IMR-90 (cell line): ENCODE measurements around the gene SRCIN1.

Source experiments
- BHLHE40 ChIP-seq: fragments of 150-350 bp; IDR thresholded peaks from 2 replicates; pipeline ENCODE4 v1.6.1; 2016; ENCODE audit warnings: mild to moderate bottlenecking, low read depth, low read length
- FOS ChIP-seq: fragments of 150-350 bp; IDR thresholded peaks from 2 replicates; pipeline ENCODE4 v1.6.1; 2016; ENCODE audit warnings: low read depth, low read length
- MAZ ChIP-seq: IDR thresholded peaks from 2 replicates; pipeline ENCODE4 v1.6.1; 2012; ENCODE audit warnings: low read depth, mild to moderate bottlenecking, low read length, improper control_type of control experiment, moderate library complexity, borderline replicate concordance
- POLR2A ChIP-seq: IDR thresholded peaks from 2 replicates; pipeline ENCODE4 v1.6.1; 2012; ENCODE audit warnings: mild to moderate bottlenecking, low read depth, low read length
- RFX5 ChIP-seq: IDR thresholded peaks from 2 replicates; pipeline ENCODE4 v1.8.0; 2012; ENCODE audit warnings: low read depth, mild to moderate bottlenecking, low read length, moderate library complexity
- SMC3 ChIP-seq: fragments of 150-350 bp; IDR thresholded peaks from 2 replicates; pipeline ENCODE4 v1.6.1; 2016; ENCODE audit warnings: low read depth, mild to moderate bottlenecking, antibody characterized with exemption, low read length, moderate library complexity
- USF2 ChIP-seq: fragments of 150-350 bp; IDR thresholded peaks from 2 replicates; pipeline ENCODE4 v1.6.1; 2017; ENCODE audit warnings: mild to moderate bottlenecking, antibody characterized with exemption, low read length, low read depth
- TF ChIP-seq, protein P1 (sequence below): conservative IDR thresholded peaks from 2 replicates; pipeline ENCODE4 v1.5.1; 2012; ENCODE audit warnings: mild to moderate bottlenecking, low read depth, low read length, improper control_type of control experiment
- TF ChIP-seq, protein P2 (sequence below): fragments of 150-350 bp; IDR thresholded peaks from 2 replicates; pipeline ENCODE4 v1.6.1; 2016; ENCODE audit warnings: low read depth, mild to moderate bottlenecking, low read length, moderate library complexity, borderline replicate concordance

DNA sequence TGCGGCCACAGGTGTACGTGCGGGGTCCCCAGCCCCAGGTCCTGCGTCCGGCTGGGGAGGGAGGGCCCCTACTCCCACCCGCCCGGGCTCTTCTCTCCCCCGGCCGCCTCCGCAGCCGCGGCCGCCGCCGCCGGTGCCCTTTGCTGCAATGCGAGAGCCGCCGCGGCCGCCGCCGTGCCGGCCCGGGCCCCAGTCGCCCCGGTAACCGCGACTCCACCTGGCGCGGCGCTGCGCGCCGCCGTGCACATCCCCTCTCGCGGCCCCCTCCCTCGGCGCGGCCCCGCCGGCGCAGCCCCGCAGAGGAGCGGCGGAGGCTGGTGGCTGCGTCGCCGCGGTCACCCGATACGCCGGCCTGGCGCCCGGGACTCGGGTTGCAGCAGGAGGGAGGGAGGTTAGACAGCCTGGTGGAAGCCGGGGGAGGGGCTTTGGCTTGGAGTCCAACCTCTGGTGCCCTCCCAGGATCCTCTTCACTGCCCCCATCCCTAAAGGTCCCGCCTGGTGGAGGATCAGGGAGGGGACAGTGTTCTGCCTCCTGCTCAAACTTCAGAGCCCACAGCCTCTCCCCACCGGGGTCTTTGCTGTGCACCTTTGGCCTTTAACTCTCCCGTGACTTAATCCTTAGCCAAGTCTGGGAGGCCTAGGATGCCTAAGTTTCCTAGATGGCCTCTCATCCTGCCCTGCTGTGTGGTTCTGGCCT, 32.9 kb downstream of the SRCIN1 start:
- no peak for TF ChIP-seq FOS
- TF ChIP-seq POLR2A: no peak
- TF ChIP-seq, protein P1, sequence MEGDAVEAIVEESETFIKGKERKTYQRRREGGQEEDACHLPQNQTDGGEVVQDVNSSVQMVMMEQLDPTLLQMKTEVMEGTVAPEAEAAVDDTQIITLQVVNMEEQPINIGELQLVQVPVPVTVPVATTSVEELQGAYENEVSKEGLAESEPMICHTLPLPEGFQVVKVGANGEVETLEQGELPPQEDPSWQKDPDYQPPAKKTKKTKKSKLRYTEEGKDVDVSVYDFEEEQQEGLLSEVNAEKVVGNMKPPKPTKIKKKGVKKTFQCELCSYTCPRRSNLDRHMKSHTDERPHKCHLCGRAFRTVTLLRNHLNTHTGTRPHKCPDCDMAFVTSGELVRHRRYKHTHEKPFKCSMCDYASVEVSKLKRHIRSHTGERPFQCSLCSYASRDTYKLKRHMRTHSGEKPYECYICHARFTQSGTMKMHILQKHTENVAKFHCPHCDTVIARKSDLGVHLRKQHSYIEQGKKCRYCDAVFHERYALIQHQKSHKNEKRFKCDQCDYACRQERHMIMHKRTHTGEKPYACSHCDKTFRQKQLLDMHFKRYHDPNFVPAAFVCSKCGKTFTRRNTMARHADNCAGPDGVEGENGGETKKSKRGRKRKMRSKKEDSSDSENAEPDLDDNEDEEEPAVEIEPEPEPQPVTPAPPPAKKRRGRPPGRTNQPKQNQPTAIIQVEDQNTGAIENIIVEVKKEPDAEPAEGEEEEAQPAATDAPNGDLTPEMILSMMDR: no peak
- TF ChIP-seq USF2: no peak
- TF ChIP-seq BHLHE40: no peak
- no peak for TF ChIP-seq RFX5
- no peak; the same call in 1 of the 2 replicates for TF ChIP-seq MAZ
- no peak for TF ChIP-seq SMC3
- TF ChIP-seq, protein P2, sequence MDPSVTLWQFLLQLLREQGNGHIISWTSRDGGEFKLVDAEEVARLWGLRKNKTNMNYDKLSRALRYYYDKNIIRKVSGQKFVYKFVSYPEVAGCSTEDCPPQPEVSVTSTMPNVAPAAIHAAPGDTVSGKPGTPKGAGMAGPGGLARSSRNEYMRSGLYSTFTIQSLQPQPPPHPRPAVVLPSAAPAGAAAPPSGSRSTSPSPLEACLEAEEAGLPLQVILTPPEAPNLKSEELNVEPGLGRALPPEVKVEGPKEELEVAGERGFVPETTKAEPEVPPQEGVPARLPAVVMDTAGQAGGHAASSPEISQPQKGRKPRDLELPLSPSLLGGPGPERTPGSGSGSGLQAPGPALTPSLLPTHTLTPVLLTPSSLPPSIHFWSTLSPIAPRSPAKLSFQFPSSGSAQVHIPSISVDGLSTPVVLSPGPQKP: no peak
